ENCODE measurements around the gene FHIT.
"Not testable (repeated sequence)": the region's sequence is repeated elsewhere in the genome, so short reads cannot be mapped to it uniquely, and the experiment has no call there.

FHIT gene

DNA sequence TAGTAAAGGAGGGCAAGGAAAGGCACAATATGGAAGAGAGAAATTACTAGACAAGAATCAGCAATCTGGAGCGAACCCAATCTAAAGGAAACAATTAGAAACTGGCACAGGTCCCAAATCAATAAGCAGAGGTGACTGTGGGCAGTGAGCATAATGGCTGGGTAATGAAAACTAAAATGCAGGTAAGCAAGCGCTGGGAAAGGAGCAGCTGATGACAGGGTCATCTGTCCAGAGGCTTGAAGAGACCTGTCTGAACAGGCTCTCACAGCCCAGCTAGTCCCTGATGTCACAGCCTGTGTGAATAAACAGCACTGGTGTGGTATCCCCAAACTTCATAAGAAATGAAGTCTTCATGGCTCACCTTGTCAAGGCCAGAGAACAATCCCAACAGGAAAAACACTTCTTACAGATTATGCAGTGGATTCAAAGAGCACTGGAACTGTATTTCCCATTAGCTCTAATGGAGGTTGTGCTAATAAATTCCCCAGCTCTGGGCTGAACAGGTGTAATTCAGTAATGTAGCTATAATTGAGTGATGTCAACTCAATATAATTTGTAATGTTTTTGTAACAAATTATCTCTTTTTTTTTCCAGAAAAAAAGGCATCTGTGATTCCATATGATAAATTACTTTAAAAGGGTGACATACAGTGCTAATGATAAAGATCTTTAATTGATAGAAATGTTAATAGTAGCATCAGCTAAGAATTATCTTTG, 197.3 kb downstream of the FHIT start:
- DNase-seq: no peak

GRCh38 chr3:61052851-61053250, 198.4 kb downstream of the FHIT start:
- no peak for DNase-seq

DNA sequence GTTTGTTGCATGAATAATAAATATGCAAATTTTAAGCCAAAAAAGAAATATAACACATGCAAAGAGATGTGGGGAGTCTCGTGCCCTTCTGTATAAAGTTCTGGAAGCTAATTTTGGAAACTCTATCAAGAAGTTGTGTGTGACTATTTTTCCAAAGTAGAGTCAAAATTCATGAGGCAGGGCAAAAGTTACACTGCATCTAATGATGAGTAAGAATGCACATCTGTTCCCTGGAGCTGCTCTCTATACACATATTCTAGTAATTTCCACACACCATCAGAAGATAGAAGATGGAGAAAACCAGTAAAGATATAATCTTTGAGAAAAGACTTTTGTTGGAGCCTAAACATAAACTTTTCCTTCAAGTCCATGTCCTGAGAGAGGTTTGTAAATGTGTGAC, 199.6 kb downstream of the FHIT start:
- no peak for DNase-seq

DNA sequence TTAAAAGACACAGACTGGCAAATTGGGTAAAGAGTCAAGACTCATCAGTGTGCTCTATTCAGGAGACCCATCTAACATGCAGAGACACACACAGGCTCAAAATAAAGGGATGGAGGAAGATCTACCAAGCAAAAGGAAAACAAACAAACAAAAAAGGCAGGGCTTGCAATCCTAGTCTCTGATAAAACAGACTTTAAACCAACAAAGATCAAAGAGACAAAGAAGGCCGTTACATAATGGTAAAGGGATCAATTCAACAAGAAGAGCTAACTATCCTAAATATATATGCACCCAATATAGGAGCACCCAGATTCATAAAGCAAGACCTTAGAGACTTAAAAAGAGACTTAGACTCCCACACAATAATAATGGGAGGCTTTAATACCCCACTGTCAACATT, 206.1 kb downstream of the FHIT start:
- DNase-seq: not testable (repeated sequence)

- DNase-seq: no peak
Measured at GRCh38 chr3:61043156-61043555, 208.1 kb downstream of the FHIT start.

- no peak for DNase-seq
Measured at GRCh38 chr3:61040618-61041017, 210.6 kb downstream of the FHIT start.

- no peak for DNase-seq
Measured at GRCh38 chr3:61035573-61035972, 215.7 kb downstream of the FHIT start.

- no peak for DNase-seq
Measured at GRCh38 chr3:61032991-61033390, 218.3 kb downstream of the FHIT start.

DNA sequence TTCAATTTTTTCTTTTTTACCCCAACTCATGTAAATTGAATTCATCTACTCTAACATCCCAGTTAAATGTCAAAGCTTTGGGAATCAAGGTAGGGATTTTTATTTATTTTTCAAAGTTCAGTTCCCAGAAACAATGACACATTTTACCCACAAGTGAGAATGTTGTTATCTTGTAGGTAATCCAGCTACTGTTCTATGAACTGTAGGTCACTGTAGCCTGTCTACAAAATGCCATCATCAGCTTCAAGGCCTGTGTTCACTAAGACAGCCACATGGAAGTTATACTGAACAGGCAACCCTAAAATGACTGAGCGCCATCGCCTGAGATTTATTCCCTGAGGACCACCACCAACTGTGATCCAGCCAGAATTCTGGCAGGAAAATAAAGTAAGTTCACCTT, 219.7 kb downstream of the FHIT start:
- DNase-seq: no peak

DNA sequence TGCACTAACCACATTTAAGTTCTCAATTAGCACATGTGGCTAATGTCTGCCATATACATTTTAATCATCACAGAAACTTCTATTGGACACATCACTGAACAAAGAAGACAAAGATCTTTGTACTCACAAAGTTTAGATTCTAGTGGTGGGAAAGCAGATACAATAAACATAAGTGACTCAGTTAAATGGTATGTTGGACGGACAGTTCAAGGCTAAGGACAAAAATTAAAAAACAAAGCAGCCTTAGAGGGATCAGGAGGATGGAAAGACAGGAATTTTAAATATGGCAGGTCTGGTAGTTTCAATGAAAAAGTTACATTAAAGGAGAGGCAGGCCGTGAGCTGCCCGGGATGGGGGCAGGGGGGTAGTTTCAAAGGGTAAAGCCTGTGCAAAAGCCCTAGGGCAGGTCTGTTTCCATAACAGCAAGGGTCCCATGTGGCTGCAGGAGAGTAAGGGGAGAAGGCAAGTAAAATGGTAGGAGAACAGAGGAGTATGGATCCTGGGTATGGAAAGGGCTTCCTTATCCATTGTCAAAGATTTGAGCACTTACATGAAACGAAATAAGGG, 220.7 kb downstream of the FHIT start:
- DNase-seq: no peak

DNA sequence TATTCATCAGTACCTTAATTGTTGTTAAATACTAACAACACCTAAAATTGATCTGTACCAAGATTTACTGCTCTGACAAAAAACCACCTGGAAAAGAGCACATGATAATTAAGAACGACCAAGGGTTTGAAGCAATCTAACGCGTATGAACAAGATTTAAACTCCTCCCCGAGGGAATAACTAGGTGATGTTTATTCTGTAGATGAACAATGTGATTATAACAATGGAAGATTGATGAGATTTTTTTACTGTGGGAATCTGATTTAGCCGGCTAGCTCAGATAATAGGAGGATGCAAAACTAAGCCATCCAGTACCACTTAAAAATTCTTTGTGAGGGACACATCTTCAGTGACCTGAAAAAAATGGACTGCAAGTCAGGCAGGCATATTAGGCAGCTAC, 222.1 kb downstream of the FHIT start:
- no peak for DNase-seq

GRCh38 chr3:61018807-61019206, 232.4 kb downstream of the FHIT start:
- DNase-seq: no peak

- DNase-seq: not testable (repeated sequence)
Measured at GRCh38 chr3:61017028-61017427, 234.2 kb downstream of the FHIT start.

DNA sequence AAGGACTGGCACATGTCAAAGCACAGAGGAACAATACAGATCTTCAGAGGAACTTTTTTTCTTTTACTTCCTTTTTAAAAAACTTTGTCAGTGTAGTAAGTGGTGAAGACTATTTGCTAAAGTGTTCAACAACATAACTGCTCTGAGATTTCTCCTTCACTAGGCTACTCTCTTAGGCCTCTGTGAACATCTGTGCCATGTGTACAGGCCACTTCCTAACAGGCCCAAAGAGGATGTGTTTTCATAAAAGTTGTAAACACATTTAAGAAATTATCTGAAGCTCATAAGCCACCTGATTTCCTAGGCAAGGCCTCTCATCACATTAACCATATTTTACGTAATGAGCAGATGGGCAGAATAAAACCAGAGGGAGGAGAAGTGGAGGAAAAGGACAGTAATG, 235.4 kb downstream of the FHIT start:
- no peak for DNase-seq

DNA sequence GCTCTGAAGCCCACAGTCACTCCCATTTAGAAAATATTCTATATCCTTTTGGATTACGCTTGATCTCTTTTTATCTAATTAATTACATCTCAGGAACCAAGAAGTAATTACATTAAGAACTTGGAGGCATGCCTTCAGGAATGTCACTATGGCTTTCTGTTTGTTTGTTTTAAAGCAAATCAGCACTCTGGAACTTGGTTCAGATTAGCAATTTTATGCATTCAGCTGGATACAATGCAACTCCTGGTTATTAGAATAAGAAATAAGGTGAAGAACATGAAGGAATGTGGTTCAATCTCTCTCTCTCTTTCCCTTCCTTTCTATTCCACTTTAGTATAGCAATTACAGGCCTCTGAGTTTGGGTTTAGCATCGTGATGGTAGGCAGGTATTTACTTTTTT, 235.8 kb downstream of the FHIT start:
- DNase-seq: no peak

GRCh38 chr3:61008998-61009380, 242.3 kb downstream of the FHIT start:
- DNase-seq: no peak

- DNase-seq: no peak
Measured at GRCh38 chr3:61008153-61008997, 242.9 kb downstream of the FHIT start.

DNA sequence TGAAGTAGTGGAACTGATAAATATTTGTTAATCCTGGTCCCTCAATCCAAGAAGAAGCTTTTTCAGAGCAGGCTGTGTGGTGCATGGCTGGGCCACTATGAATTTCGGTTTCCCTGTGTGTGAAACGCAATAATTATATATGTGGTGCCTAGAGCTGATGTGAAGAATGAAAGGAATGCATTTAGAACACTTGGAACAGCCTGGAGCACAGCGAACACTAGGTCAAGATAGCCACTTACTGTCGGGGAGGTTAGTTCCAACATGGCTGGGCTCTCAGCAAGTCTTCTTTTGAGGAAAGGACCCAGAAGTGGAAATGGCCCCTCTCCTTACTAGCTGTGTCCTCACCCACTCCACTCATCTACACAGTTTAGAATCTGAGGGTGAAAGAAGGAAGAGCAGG, 245.7 kb downstream of the FHIT start:
- DNase-seq: no peak

DNA sequence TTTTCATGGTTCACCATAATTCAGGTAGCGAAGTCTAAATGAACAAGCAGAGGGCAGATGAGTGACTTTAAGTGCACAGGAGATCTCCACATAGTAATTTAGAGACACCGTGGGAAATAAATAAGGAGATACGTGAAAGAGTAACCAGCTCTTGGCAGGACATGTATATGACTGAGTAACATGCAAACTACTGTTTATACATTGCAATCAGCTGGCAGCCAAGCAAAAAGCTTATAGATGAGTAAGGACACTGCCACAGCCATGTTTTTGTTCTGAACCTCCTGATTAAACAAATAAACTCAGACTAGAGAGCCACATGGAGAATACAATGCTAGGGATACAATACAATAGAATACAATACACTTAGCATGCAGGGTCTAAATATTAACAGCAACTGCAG, 252.4 kb downstream of the FHIT start:
- no peak for DNase-seq

DNA sequence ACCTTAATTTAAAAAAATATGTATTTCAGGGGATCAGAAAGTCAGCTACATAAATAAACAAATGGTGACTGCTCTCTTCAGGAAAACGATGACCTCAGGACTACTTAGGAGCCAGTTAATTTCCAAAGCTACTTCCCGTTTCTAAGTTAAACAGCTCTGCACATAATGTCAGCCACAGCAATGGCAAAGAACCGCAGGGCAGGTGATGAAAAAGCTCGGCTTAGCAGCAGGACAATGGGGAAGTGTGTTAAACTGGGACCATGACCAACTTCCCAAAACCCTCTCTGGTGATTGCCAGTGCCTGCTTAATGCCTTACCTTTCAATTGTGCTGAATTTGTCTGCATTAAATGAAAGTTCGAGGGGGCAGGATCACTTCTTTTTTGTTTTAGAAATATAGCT, 258.9 kb downstream of the FHIT start:
- no peak for DNase-seq

DNA sequence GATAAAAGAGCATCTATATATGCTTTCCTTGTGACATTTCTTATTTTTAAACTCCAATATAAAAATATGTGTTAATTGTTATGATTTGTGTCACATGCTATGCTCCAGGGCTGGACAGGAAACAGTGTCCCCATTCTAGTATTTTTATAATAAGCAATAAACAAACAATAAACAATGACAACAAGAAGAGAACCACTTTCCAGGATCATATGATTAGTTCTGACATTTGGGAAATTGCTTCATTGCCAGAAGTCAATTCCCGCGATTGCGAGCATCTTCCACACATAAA, 260.9 kb downstream of the FHIT start:
- no peak for DNase-seq

GRCh38 chr3:60989626-60990441, 261.4 kb downstream of the FHIT start:
- DNase-seq: no peak

- DNase-seq: not testable (repeated sequence)
Measured at GRCh38 chr3:60987191-60987590, 264.1 kb downstream of the FHIT start.

DNA sequence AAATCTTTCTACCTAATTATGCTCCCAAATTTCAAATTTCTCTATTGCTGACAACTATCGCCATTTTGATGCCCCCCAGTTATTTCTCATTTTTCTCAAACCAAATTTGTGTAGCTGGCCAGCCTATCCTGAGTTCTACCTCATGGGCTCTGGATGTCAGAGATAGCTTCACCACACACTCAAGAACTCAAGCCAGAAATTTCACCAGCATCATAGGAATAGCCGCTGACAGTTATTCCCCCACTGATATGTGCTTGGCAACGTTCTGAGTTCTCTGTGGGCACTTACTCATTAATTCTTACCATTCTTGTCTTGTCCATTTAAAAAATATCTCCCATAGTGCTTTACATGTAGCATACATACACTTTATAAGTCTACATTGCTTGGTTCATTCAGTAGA, 264.7 kb downstream of the FHIT start:
- no peak for DNase-seq
